Erythroblast (primary cell): ENCODE measurements around the gene PIH1D1.

Source experiments
- DNase-seq, 2 experiments: peaks; one replicate each; lab custom pipeline; 2025; lab: John Stamatoyannopoulos, UW
- GATA1 ChIP-seq: IDR thresholded peaks from 2 replicates; pipeline ENCODE4 v1.6.1; 2011; ENCODE audit warnings: low read depth, mild to moderate bottlenecking, control low read depth, low read length, moderate library complexity
- POLR2A ChIP-seq: IDR thresholded peaks from 2 replicates; pipeline ENCODE4 v1.6.1; 2011; ENCODE audit warnings: mild to moderate bottlenecking, low read length

Gene PIH1D1

DNA sequence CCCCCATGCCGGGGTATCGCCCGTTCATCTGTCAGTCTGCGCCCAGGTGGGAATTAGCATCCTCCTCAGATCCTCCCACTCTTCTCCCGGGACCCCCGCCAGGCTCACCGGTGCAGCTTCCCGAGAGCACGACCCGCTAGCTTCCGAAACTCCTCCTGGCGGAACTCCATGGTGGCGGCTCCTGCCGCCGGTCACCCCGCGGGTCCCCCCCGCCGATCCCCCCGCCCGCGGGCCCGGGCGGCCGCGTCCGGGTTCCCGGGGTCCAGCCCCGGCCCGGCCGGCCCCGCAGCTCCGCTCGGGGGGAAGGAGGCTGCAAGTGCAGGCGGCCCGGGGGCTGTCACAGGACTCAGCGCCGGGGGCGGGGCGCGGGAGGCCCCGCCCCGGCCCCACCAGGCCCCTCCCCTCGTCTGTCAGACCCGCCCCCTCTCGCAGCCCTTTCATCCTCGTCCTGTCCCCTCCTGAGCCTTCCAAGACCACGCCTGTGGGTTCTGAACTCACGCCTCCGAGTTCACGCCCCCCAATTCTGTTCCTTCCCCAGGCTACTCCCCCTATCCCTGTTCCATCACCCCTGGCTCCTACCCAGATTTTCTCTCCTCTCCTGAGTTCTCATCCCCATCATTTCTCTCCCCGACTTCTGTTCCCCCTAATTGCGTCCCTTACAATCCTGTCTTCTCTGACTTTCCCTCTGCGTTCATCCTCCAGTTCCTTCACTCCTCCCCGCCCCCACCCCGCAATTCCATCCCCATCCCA, 10.2 kb downstream of the PIH1D1 start, which contains the start of gene SLC17A7:
Gene SLC17A7 (minus strand): TSS at position 318 of the 750 bp plus-strand sequence. CDS start 148 bp downstream, at position 170.
- DNase-seq, result no peak
- TF ChIP-seq GATA1 (no peak), POLR2A (no peak)

DNA sequence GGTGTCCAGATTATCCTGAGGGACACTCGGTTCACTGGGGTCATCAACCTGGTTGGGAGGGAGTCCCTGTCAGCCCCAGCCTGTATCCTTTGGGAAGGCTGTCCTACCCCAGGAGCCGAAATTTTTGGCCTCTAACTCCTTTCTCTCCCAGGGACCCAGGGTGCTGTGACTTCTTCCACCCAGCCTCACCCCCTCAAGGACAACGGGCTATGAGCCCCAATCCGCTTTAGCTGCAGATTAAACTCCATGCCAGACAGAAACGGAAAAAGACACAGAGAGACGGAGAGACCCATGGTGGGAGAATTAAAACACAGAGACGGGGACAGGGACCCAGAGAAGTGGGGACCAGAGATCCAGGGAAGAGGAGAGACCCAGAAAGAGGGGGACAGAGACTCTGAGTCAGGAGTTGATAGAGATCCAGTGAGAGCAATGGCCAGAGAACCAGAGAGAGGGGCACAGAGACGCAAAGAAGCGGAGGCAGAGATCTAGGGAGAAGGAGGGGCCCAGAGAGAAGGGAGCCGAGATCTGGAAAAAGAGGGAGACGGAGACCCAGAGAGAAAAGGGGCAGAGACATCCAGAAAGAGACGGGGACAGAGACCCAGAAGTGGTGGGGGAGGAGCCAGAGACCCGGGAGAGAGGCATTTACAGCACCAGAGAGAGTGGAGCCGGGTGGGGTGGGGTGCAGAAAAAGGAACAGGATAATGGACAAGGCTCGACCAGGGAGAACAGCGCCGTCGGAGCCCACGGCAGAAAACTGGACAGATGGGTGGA, 11.0 kb downstream of the PIH1D1 start:
- DNase-seq, result no peak
- no peak for TF ChIP-seq POLR2A
- TF ChIP-seq GATA1, result no peak

DNA sequence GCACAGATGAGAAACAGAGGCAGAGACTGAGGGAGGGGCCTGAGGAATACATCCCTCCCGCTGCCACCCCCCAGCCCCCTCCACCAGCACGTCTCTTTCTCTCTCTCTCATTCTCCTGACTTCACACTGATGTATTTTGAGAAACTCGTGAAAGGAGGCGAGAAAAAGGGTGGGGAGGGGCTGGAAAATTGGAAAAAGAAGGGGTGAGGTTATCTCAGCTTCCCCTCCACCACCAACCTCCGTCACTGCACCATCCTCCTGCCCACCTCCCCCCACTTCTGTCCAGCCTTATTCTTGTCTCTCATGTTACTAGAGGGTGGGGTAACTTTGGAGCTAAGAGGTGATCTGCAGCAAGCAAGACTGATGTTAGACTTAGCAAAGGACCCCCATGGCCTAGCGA, 11.8 kb downstream of the PIH1D1 start:
- no peak for DNase-seq
- TF ChIP-seq GATA1, result no peak
- TF ChIP-seq POLR2A, result no peak

DNA sequence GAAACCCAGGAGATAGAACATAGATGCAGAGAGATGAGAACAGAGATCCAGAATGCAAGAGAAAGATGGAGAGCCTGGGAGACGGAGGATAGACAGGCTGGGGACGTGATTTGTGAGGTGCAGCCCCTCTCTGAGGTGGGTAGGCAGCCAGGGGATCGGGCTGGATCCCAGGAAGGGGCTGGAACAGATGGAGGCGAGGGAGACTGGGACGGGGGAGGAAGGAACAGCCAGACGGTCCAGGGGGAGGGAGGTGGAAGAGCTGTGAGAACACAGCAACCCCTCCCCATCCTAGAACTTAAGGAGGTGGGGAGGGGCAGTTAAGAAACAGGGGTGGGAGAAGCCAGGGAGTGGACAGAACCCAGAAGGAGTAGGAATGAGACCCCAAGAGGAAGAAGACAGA, 13.4 kb downstream of the PIH1D1 start:
- TF ChIP-seq GATA1 (no peak), POLR2A (no peak)
- DNase-seq, result no peak

DNA sequence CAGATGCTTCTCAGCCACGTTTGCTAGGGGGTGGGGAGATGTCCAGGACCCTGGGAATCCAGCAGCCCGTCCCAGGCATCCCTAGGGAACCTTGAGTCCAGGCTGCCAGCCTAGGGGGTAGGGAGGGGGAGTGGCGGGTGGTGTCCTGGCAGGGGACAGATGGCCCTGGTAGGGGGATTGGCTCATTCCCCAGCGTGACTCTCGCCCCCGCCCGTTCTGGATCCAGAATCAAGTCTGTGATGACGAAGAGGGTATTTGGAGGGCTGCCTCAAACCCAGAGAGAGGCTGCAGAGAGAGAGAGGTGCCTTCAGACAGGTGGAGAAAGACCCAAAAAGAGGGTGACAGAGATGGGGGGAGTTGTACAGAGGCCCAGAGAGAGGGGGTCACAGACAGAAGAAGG, 14.4 kb downstream of the PIH1D1 start:
- TF ChIP-seq POLR2A (no peak), GATA1 (no peak)
- DNase-seq, result no peak

DNA sequence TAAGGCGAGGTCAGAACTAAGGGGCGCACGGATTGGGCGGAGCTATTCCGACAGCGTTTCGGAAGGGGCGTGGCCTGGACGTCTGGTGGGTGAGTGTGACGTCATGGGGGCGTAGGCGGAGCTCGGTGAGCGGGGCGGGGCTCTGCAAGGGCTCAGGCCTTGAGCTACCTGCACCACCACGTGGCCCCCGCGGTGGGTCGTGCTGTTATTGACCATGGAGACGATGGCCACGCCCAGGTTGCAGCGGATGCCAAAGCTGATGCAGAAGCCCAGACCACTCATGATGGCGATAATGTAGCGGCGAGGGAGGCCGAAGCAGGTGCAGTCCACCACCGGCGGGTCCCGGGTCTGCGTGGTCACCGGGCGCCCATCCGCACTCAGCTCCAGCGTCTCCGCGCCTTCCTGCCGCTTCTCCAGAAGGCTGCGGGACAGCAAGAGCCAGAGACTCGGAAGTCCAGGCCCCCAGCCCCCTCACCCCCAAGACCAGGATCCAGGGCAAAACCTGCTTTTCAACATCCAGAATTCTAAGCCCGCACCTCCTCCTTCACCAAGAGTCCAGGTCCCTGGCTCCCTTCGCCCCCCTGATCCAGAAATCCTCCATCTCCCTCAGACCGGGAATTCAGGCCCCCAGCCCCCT, 15.1 kb downstream of the PIH1D1 start:
- TF ChIP-seq POLR2A (no peak), GATA1 (no peak)
- peak; percentile 71 to 79 for DNase-seq

DNA sequence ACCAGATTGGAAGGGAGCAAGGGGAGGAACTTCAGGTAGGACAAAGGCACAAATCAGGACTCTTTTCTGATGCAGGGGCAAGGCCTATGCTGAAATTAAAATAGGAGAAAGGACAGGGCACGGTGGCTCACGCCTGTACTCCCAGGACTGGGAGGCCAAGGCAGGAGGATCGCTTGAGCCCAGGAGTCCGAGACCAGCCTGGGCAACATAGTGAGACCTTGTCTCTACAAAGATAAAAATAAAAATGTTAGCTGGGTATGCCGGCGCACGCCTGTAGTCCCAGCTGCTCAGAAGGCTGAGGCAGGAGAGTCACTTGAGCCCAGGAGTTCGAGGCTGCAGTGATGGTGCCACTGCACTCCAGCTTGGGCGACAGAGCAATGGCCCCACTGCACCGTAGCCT, 15.9 kb downstream of the PIH1D1 start:
- DNase-seq, result no peak
- TF ChIP-seq POLR2A (no peak), GATA1 (no peak)

DNA sequence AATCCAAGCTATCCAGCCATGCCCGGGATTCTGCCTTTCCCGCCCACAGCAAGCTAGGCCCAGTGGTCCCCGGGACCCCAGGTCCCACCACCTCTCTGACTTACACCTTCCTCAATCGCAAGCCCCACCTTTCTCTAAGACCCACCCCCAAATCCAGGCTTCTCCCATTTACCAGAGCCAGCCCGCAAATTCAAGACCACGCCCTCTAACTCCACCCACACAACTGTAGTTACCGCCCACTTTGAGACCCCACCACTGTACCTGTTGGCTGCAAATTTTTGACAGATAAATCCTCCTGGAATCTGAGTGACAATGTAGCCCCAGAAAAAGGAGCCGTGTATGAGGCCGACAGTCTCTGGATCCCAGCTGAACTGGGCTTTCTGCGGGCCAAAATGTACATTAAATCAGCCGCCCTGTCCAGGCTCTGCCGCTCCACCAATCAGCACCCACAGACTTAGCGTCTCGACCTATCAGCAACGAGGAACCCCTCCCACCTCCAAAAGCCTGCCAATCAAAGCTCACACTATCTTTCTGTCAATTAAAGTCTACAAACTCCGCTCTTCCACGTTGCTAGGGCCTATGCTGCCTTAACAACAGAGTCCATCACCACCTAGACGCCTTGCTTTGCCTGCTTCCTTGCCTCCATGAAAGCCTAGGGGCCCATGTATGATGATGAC, 16.6 kb downstream of the PIH1D1 start:
- no peak for DNase-seq
- no peak for TF ChIP-seq POLR2A
- no peak for TF ChIP-seq GATA1

DNA sequence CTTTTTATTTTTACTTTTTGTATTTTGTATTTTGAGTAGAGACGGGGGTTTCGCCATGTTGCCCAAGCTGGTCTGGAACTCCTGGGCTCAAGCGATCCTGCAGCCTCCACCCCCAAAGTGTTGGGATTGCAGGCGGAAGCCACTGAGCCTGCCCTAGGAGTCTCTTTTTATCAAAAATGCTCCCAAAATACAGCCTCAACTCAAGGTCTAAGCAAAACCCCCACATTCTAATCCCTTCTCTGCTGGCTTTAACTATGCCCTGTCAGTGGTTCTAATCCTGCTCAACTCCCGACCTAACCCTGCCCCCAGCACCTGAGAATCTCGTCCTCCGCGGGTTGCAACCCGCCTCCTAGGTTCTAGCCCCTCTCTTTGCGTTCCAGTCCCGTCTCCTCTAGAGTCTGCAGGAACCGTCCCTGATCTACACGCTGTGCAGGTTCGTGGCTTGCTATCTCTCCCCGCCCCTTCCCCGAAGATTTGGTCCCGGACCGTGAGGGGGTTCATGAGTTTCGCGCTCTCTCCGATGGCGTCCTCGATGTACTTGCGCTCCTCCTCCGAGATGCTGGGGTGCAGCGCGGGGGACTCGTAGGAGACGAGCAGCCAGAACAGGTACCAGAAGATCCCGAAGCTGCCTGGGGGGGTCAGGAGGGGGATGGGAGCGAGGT, 18.2 kb downstream of the PIH1D1 start:
- no peak for DNase-seq
- TF ChIP-seq POLR2A (no peak), GATA1 (no peak)

DNA sequence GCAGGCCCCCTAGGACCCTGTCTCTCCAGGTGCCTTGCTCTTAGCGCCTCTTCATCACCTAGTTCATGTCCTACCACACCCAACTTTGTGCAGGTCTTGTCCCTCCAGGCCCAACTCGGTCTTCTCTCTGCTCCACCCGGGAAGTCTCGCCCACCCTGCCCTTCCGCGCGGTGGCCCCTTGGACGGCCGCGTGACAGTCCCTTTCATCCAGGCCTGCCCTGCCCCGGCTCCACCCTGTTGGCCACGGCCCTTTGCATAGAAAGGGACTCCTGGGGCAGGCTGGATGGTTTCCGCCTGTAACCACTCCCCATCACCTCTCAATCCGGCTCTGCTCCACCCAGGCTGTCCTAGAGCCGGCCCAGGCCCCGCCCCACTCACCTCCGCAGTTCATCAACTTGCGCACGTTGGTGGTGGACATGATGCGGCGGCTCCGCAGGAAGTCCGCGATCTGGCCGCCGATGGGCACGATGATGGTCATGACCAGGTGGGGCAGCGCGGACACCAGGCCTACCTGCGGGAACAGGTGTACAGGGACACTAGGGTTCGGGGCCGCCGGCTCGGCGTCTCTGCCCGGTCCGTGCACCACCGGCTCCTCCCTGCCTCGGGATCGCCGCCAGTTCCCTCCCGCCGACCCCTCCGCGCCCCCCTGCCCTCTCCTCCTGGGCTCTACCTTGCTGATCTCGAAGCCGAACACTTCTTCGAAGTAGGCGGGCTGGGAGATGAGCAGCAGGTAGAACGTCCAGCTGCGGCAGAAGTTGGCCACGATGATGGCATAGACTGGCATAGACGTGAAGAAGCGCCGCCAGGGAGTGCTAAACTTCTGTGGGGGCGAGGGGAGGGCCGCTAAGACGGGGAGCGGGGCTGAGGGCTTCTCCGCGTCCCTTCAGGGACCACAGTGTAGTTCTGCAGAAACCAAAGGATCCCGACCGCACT, 19.2 kb downstream of the PIH1D1 start:
- no peak for DNase-seq
- TF ChIP-seq POLR2A, result no peak
- TF ChIP-seq GATA1, result no peak

DNA sequence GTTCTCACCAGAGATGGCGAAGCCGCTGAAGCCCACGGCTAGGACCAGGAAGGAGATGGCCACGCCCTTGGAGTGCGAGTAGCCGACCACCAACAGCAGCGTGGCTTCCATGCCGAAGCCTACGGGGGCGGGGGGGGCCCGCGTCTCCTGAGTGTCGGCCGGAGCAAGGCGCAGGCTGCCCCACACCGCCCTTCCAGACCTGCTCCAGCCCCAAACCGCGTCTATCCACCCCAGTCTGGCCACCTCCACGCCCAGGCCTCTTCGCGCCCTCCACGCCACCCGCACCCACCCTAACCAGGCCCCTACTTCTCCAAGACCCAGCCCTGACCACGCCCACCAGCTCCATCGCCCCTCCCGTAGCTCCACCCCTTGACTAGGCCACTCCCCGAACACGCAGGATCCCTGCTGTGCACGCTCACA, 20.3 kb downstream of the PIH1D1 start:
- no peak for TF ChIP-seq GATA1
- no peak for TF ChIP-seq POLR2A
- no peak for DNase-seq
